ENCODE measurements around the gene CHCHD4. TPM values are rescaled to one million over a fixed set of nuclear protein-coding genes. Genes with fewer than 3 reads are reported as not detected.

The CHCHD4 gene
- polyA plus RNA-seq, 1 donor (not counting 4 experiments of a cell fraction or from before 2014, with no cell fraction given) = 22.1 TPM

- H3K9ac ChIP-seq (ENCODE audit: control insufficient read depth, extremely low read depth, insufficient read depth, low read length) = no peak overlapping the region
- dilution Hi-C loops (cut with MboI; ENCODE audit: extremely low pct_ligation_motif_present, low sequenced_read_pairs) = no loop called here
- H4K20me1 ChIP-seq (ENCODE audit: control insufficient read depth, extremely low read depth, insufficient read depth, low read length) = peaks cover 2% of the 10 kb centered on the region
- no peaks in the 10 kb centered on the region for H3K27me3 ChIP-seq (ENCODE audit: control insufficient read depth, extremely low read depth, insufficient read depth, low read length)
- no peak overlapping the region for H3K27ac ChIP-seq (ENCODE audit: control insufficient read depth, insufficient read depth, low read length)
- no peaks in the 10 kb centered on the region for H3K9me1 ChIP-seq (ENCODE audit: control insufficient read depth, extremely low read depth, insufficient read depth, low read length)
- H3K36me3 ChIP-seq (ENCODE audit: control insufficient read depth in 2 of 2, extremely low read depth in 1 of 2, insufficient read depth in 2 of 2, low read length in 2 of 2) = peaks cover 37 to 54% of the 10 kb centered on the region in 2 experiments
- H3K4me2 ChIP-seq (ENCODE audit: control insufficient read depth, extremely low read depth, insufficient read depth, low read depth, low read length) = no peak overlapping the region
- no peak for DNase-seq (ENCODE audit: low read depth, low spot score)
- TF ChIP-seq EZH2 (IDR thresholded peaks at IDR 0.05; ENCODE audit: low read length) = no peak
- TF ChIP-seq CTCF (optimal IDR thresholded peaks at IDR 0.05 in 1 of 3, IDR thresholded peaks at IDR 0.05 in 1 of 3, conservative IDR thresholded peaks at IDR 0.05 in 1 of 3; ENCODE audit: extremely low read depth in 1 of 3, insufficient read depth in 2 of 3, low read length in 3 of 3) = no peak
- no peaks in the 10 kb centered on the region for H3K9me3 ChIP-seq (ENCODE audit: control insufficient read depth, low read depth, low read length)
- no peak overlapping the region for H3K4me3 ChIP-seq (ENCODE audit: control insufficient read depth in 2 of 3, extremely low read depth in 1 of 3, insufficient read depth in 2 of 3, low read depth in 1 of 3, low read length in 3 of 3)
- no peak overlapping the region for H2AFZ ChIP-seq (ENCODE audit: control insufficient read depth, low read length)
- H3K79me2 ChIP-seq (ENCODE audit: control insufficient read depth, insufficient read depth, low read length) = no peaks in the 10 kb centered on the region
- peaks cover 37% of the 10 kb centered on the region for H3K4me1 ChIP-seq (ENCODE audit: control insufficient read depth, extremely low read depth, insufficient read depth, low read length)
- FAIRE-seq = no peak
These were observed 22.9 kb upstream of the CHCHD4 start for GRCh38 chr3:14147617-14148016.

- no peaks in the 10 kb centered on the region for H3K9me1 ChIP-seq (ENCODE audit: control insufficient read depth, extremely low read depth, insufficient read depth, low read length)
- no peak for TF ChIP-seq EZH2 (IDR thresholded peaks at IDR 0.05; ENCODE audit: low read length)
- H3K27me3 ChIP-seq (ENCODE audit: control insufficient read depth, extremely low read depth, insufficient read depth, low read length) = no peaks in the 10 kb centered on the region
- FAIRE-seq (no peak), DNase-seq (ENCODE audit: low read depth, low spot score) (no peak)
- peaks cover under 1% of the 10 kb centered on the region for H3K79me2 ChIP-seq (ENCODE audit: control insufficient read depth, insufficient read depth, low read length)
- dilution Hi-C loops (cut with MboI; ENCODE audit: extremely low pct_ligation_motif_present, low sequenced_read_pairs) = no loop called here
- H3K36me3 ChIP-seq (ENCODE audit: control insufficient read depth in 2 of 2, extremely low read depth in 1 of 2, insufficient read depth in 2 of 2, low read length in 2 of 2) = peaks cover 32 to 54% of the 10 kb centered on the region in 2 experiments
- H2AFZ ChIP-seq (ENCODE audit: control insufficient read depth, low read length) = no peak overlapping the region
- H3K4me3 ChIP-seq (ENCODE audit: control insufficient read depth in 2 of 3, extremely low read depth in 1 of 3, insufficient read depth in 2 of 3, low read depth in 1 of 3, low read length in 3 of 3) = no peak overlapping the region
- no peak overlapping the region for H3K9ac ChIP-seq (ENCODE audit: control insufficient read depth, extremely low read depth, insufficient read depth, low read length)
- no peak overlapping the region for H3K27ac ChIP-seq (ENCODE audit: control insufficient read depth, insufficient read depth, low read length)
- H4K20me1 ChIP-seq (ENCODE audit: control insufficient read depth, extremely low read depth, insufficient read depth, low read length) = peaks cover 2% of the 10 kb centered on the region
- no peak overlapping the region for H3K4me2 ChIP-seq (ENCODE audit: control insufficient read depth, extremely low read depth, insufficient read depth, low read depth, low read length)
- H3K4me1 ChIP-seq (ENCODE audit: control insufficient read depth, extremely low read depth, insufficient read depth, low read length) = peaks cover 43% of the 10 kb centered on the region
- no peaks in the 10 kb centered on the region for H3K9me3 ChIP-seq (ENCODE audit: control insufficient read depth, low read depth, low read length)
These were observed 22.4 kb upstream of the CHCHD4 start for GRCh38 chr3:14147066-14147435.

GRCh38 chr3:14146381-14147065 is 21.9 kb upstream of the CHCHD4 start:
- Histone ChIP-seq H3K79me2 (ENCODE audit: control insufficient read depth, insufficient read depth, low read length) (peaks cover 3% of the 10 kb centered on the region), H3K9me1 (ENCODE audit: control insufficient read depth, extremely low read depth, insufficient read depth, low read length) (no peaks in the 10 kb centered on the region), H3K4me3 (ENCODE audit: control insufficient read depth in 2 of 3, extremely low read depth in 1 of 3, insufficient read depth in 2 of 3, low read depth in 1 of 3, low read length in 3 of 3) (no peak overlapping the region), H3K9me3 (ENCODE audit: control insufficient read depth, low read depth, low read length) (no peaks in the 10 kb centered on the region), H3K27ac (ENCODE audit: control insufficient read depth, insufficient read depth, low read length) (no peak overlapping the region), H3K4me1 (ENCODE audit: control insufficient read depth, extremely low read depth, insufficient read depth, low read length) (peaks cover 45% of the 10 kb centered on the region), H3K36me3 (ENCODE audit: control insufficient read depth in 2 of 2, extremely low read depth in 1 of 2, insufficient read depth in 2 of 2, low read length in 2 of 2) (peaks cover 30 to 52% of the 10 kb centered on the region in 2 experiments), H2AFZ (ENCODE audit: control insufficient read depth, low read length) (no peak overlapping the region), H4K20me1 (ENCODE audit: control insufficient read depth, extremely low read depth, insufficient read depth, low read length) (peaks cover 2% of the 10 kb centered on the region), H3K4me2 (ENCODE audit: control insufficient read depth, extremely low read depth, insufficient read depth, low read depth, low read length) (no peak overlapping the region), H3K27me3 (ENCODE audit: control insufficient read depth, extremely low read depth, insufficient read depth, low read length) (no peaks in the 10 kb centered on the region), H3K9ac (ENCODE audit: control insufficient read depth, extremely low read depth, insufficient read depth, low read length) (no peak overlapping the region)
- TF ChIP-seq EZH2 (IDR thresholded peaks at IDR 0.05; ENCODE audit: low read length) (no peak), CTCF (optimal IDR thresholded peaks at IDR 0.05 in 1 of 3, IDR thresholded peaks at IDR 0.05 in 1 of 3, conservative IDR thresholded peaks at IDR 0.05 in 1 of 3; ENCODE audit: extremely low read depth in 1 of 3, insufficient read depth in 2 of 3, low read length in 3 of 3) (no peak)
- dilution Hi-C loops (cut with MboI; ENCODE audit: extremely low pct_ligation_motif_present, low sequenced_read_pairs) = no loop called here
- FAIRE-seq (no peak), DNase-seq (ENCODE audit: low read depth, low spot score) (no peak)

Data from keratinocyte (primary cell).